Ureter (tissue), 1 donor: ENCODE results near the gene RAB10. TPM values are rescaled to one million over a fixed set of nuclear protein-coding genes. Genes with fewer than 3 reads are reported as not detected.
"Not testable (repeated sequence)": the region's sequence is repeated elsewhere in the genome, so short reads cannot be mapped to it uniquely, and the experiment has no call there.

ENCODE experiments used
- DNase-seq: peaks from one replicate; pipeline ENCODE4 v3.0.0-alpha.2; 2020; ENCODE audit warnings: low spot score
- total RNA-seq: library from RNA; stranded (reverse); gene quantifications from one replicate; pipeline ENCODE4 v1.2.4, GENCODE V29; 2023
- donor health status: DM: yes; HTN: yes; CAD: no.

The RAB10 gene
- 180 TPM for total RNA-seq

DNA sequence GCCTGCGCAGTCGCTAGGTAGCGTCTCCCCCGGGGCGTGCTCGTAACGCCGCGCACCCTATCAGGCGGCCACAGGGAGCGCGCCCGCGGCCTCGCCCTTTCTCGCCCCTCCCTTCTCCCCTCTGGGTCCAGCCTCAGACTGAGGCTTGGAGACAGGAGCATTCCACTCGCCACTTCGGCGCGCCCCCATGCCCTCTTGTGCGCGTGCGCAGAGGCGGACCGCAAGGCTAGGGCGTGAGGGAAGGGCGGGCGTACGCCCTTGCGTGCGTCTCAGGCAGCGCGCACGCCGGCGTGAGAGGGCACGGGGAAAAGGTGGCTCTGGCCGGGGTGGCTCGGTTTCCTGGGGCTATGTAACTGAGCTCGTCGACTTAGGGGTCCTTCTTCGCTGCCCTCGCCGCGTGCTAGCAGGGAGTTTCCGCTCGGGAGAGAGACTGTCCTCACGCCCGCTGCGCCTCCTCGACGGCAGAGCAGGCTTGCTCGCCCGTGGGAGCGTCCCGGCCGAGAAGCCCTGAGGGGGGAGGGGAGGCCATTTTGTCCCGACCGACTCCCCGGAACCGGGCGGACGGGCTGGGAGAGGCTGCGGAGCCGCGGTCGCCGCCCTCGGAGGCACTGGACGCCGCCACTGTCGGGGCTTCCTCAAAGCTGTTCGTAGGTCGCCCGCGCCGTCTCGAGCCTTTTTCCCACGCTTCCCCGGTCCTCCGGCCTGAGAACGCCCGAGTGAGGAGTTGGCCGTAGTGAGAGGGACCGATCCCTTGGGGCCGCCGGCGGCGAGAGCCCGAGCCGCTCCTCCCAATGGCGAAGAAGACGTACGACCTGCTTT, at the start of gene RAB10:
RAB10 (plus strand) TSS at position 267 of the 819 bp plus-strand sequence; CDS start at position 792, 525 bp downstream.
- DNase-seq: peak; percentile 99

DNA sequence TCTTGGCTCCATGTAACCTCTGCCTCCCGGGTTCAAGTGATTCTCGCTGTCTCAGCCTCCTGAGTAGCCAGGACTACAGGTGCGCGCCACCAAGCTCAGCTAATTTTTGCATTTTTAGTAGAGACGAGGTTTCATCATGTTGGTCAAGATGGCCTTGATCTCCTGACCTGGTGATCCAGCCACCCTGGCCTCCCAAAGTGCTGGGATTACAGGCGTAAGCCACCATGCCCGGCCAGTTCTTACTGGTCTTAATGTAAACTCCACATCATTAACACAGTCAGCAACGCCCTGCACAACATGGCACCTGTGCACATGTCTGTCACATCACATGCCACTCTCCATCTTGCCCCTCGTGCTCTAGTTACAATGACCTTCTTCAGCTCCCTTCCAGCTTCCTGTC, 45.8 kb upstream of the RAB10 start:
- DNase-seq: no peak

DNA sequence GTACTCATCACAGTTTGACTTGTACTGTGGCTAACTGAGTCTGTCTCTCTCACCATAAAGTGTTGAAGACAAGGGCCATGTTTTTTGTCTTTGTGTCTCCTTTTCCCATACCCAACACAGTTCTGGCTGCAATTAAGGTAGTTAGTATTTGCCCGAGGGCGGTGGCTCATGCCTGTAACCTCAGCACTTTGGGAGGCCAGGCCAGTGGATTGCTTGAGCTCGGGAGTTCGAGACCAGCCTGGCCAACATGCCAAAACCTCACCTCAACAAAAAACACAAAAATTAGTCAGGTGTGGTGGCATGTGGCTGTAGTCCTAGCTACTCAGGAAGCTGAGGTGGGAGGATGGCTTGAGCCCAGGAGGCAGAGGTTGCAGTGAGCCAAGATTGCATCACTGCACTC, 44.7 kb upstream of the RAB10 start:
- DNase-seq: no peak

DNA sequence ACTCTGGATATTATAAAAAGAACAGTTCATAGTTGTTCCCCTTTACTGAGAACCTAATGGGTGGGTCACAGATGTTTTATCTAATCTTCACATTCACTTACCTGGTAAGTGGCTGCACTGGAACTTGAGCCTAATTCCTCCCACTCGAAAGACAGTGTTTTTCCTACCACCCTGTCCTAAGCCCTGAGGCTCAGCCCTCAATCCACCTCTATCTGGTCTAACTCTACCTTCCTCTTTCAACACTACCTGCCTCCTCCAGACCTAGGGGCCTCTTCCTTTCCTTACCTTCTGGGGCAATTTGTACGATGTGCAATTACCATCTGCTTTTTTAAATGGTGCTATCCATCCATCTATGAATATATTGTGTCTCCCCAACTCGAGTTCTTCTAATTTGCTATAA, 41.9 kb upstream of the RAB10 start:
- no peak for DNase-seq

DNA sequence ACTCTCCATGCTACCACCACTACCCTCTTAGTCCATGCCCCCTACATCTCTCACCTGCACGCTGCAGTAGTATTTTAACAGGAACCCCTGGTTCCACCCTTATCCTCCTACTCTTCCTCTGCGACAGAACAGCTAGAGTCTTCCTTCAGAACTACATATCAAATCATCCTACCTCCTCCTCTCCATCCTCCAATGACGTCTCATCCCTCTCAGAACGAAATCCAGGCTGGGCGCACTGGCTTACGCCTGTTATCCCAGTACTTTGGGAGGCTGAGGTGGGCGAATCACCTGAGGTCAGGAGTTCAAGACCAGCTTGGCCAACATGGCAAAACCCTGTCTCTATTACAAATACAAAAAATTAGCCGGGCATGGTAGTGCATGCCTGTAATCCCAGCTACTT, 41.3 kb upstream of the RAB10 start:
- no peak for DNase-seq

DNA sequence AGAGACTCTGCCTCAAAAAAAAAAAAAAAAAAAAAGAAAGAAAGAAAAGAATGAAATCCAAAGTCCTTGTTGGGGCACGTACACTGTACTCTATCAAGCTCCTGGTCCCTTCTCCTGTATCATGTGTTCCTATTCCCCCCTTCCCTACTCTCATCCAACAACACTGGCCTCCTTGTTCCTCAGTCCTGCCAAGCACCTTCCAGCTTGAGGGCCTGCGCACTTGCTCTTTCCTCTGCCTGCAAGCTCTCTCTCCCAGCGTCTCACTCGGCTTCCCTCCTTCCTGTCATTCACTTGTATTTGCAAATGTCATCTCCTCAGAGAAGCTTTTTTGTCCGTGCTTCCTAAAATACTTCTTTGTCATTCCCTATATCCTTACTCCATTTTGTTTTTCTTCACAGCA, 40.8 kb upstream of the RAB10 start:
- DNase-seq: no peak

DNA sequence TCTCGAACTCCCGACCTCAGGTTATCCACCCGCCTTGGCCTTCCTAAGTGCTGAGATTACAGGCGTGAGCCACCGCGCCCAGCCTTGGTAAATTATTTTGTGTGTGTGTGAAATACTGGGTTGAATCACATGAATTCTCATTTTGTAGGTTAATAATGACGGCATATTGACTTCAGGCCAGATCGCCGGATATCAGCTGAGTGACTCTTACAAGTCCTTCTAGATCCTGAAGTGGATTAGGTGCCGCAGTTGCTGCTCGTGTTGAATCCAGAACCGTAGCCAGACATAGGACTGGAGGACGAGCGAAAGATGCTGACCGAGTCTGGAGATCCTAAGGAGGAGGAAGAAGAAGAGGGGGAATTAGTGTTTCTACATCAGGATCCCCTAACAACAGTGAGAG, 39.4 kb upstream of the RAB10 start:
- DNase-seq: no peak

DNA sequence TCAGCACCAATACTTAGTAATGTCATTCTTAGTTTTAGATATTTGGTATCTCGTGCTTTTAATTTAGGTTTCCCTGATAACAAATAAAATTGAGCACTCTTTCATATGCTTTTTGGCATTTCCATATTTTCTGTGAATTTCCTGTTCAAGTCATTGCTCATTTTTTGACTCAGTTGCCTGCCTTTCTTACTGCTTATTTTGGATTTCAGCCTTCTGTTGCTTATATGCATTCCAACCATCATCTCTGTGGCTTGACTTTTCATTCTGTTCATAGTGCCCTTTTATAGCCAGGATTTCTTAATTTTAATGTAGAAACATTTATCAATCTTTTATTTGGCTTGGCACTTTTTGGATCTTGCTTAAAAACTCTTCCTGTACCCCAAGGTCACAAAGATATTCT, 37.0 kb upstream of the RAB10 start:
- DNase-seq: no peak

DNA sequence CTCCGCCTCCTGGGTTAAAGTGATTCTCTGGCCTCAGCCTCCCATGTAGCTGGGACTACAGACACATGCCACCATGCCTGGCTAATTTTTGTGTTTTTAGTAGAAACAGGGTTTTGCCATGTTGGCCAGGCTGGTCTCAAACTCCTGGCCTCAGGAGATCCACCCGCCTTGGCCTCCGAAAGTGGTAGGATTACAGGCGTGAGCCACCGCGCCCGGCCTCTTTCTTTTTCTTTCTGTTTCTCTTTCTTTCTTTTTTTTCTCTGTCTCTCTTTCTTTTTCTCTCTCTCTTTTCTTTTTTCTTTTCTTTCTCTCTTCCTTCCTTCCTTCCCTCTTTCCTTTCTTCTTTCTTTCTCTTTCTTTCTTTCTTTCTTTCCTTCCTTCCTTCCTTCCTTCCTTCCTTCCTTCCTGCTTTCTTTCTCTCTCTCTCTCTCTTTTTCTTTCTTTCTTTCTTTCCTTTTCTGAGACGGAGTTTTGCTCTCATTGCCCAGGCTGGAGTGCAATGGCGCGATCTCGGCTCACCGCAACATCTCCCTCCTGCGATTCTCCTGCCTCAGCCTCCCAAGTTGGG, 35.0 kb upstream of the RAB10 start:
- not testable (repeated sequence) for DNase-seq

DNA sequence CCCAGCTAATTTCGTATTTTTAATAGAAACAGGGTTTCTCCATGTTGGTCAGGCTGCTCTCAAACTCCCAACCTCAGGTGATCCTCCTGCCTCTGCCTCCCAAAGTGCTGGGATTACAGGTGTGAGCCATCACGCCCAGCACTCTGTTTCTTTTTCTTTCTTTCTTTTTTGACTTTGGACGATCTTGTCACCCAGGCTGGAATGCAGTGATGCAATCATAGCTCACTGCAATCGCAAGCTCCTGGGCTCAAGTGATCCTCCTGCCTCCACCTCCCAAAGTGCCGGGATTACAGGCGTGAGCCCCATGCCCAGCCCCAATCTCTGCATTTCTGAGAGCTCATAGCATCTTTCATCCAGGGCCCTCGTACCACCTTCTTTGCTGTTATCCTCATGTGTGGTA, 34.5 kb upstream of the RAB10 start:
- not testable (repeated sequence) for DNase-seq

DNA sequence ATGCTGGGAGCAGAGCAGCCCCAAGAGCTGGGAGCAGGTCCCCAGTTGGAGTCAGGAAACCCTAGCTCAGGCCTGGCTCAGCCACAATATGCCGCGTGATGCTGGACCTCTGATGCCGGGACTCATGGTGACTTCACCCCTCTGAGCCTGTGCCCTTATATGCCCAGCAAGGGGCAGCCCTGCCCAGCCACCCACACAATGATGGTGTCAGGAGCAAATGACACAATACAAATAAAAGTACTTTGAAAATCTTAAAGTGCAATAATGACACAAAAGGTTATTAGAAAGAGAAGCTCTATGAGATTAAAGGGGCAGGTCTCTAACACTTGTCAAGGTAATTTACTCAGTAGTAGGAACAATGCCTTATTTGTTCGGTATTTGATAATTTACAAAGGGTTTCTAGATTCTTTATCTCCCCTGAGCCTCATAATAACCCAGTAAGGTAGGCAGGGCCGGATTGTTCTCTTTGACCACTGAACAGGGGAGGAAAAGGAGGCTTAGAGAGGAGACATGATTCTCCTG, 33.3 kb upstream of the RAB10 start:
- no peak for DNase-seq

DNA sequence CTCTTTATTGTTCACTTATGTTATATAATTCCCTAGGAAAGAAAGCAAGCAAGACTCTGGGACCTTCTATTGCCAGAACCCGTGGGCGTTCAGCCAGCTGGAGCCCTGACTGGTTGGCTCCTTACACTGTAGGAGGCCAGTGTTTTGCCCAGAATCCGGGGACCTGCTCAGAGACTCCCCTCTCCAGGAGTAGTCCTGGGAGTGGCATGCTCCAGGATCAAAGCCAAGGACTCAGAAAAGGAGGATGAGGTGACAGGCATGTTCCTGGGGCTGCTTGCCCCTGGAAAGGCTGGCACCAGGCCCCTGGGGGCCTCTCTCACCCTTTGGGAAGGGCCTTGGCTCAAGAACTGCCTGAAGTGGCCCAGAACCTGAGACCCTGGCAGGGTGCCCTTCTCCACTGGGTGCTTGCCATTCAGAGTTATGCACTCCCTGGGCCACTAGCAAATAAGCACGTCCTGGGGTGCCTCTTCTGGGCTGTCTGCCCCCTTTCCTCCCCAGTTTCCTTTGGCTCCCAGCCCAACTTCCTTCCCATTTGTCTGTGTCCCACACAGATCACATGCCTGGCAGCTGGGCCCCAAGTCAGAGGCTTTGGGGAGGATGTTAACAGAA, 32.0 kb upstream of the RAB10 start:
- peak; percentile 76 for DNase-seq

DNA sequence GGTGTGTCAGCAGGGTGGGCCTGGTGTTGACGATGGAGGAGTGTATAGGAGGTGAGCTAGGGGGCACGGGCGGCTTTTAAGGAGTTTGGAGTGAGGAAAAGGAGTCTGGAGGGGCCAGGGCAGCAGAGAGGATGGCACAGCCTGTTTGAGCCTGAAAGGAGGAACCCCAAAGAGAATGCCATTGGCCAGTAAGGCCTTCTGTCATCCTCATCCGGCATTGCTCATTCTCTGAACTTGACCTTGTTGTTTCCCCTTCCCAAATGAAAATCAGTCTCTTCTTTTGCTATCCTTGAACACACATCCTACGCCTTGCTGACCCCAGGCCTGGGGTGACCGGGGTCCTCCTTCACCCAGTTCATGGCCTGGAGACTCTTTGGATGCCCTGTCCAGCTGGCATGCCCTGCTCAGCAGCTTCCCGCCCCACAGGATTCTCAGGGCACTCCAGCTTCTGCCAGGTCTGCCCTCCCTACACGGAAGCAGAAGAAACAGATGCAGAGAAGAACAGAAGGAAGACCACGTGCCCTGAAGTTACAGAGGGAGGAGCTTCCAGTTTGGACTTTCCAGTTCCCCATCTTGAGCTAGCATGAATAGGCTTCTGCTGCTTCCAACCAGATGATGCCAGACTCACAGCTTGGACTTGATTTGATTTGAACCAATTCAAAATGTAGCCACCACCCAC, 31.1 kb upstream of the RAB10 start:
- DNase-seq: peak; percentile 64

DNA sequence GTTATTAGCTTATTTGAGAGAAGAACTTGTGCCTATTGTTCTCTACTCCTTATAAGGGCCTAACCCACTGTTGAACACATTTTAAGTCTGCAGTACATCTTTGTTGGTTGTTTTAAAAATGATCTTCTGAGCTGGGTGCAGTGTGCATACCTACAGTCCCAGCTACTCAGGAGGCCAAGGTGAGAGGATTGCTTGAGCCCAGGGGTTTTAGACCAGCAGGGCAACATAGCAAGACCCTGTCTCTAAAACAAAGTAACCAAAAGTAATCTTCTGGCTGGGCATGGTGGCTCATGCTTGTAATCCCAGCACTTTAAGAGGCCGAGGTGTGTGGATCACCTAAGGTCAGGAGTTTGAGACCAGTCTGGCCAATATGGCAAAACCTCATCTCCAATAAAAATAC, 25.8 kb upstream of the RAB10 start:
- DNase-seq: no peak

DNA sequence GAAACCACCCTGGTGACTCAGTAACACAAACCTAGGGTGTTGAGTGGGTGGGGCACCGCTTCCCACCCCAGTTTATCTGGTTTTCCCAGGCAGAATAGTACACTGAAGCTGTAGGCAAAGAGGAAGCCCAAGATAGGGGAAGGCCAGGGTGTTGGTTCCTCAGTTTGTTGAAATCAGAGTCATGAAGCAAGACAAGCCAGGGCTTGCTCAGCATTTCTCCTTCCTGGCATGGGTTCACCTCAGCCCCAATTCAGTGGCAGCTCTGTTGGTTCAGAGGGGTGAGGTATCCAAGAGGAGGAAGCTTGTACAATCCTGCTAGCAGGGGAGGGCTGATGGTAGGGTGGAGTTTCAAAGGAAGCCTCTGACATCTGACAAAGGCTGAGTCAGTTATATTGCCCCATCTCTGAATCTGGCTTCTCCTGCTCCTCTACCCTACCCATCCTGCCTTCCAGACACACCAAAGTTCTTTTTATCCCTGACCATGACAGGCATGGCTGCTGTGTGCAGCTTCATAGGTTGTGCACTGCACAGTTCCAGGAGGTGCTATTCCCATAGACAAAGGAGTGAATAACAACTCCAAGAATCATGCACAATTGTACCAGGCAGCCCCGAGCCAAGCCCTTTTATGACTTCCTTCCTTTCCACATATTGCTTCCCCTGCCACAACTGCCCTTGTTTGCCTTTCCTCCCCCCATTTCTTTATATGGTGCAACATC, 24.9 kb upstream of the RAB10 start:
- DNase-seq: peak; percentile 91

DNA sequence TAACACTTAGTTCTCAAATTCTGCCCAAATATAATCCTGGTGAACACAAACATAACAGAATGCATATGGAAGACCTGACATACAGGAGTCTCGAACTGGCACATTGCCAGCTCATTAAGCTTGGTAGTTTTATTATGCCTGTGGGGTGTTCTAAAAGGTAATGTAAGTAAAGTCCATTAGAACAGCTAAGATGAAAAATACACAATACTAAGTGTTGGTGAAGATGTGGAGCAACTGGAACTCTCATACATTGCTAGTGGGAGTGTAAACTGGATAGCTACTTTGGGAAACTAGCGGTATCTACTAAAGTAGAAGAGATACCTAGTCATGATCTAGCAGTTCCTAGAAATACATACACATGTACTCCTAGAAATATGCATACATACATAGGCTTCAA, 24.3 kb upstream of the RAB10 start:
- no peak for DNase-seq

DNA sequence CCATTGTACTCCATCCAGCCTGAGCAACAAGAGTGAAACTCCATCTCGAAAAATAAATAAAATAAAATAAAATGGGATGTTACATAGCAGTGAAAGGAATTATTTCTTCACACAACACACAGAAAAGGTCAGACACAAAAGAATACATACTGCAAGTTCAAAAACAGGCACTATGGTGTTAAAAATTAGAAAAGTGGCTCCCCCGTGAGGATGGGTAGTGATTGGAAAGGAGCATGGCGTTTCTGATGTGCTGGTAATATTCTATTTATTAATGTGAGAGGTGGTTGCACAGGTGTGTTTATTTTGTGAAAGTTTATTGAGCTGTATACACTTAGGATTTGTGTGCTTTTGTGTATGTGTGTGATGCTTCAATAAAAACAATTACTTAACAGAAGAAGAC, 22.9 kb upstream of the RAB10 start:
- DNase-seq: no peak

DNA sequence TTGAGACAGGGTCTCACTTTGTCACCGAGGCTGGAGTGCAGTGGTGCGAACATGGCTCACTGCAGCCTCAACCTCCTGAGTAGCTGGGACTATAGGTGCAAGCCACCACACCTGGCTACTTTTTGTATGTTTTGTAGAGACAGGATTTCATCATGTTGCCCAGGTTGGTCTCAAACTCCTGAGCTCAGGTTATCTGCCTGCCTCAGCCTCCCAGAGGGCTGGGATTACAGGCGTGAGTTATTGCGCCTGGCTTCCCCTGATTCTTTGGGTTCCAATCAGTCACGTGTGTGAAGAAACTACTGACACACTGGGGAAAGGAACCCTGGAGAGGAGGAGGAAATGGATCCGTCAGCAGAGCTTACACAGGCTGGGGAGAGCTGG, 22.3 kb upstream of the RAB10 start:
- DNase-seq: peak; percentile 50

DNA sequence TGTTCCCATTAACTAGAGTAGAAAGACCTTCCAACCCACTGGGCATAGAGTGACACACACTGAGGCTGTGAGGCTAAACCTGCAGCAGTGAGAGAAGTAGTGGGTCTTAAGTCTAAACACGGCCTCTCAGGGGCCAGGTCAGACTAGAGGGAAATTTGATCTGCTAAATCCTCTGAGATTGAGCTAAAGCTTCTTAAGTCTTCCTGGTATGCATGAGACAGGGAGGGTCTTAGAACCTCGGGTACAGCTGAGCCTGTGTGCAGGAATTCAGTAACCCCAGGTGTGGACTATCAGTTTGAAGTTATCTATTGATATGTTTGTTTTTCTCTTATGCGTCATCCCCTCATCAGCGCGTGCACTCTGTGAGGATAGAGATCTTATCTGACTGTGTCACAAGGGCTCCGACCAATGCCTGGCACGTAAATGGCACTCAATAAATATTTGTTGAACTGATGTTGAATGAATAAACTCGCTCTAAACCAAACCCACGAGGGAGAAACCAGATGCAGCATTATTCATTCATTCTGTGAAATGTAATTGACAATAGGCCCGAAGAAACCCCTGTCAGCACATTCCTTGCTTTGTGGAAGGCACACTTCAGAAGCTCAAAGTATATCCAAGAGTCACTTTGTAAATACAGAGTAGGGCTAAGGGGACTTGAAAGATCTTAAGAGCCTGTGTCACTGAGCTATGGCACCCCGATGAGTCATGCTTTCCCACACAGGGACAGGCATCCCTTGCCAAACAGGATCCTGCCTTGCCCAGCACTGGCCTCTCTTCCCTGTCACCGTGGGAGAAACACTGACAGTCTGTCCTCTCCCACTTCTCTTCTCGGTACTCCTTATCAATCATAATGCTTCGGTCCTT, 21.7 kb upstream of the RAB10 start:
- peak; percentile 75 for DNase-seq

DNA sequence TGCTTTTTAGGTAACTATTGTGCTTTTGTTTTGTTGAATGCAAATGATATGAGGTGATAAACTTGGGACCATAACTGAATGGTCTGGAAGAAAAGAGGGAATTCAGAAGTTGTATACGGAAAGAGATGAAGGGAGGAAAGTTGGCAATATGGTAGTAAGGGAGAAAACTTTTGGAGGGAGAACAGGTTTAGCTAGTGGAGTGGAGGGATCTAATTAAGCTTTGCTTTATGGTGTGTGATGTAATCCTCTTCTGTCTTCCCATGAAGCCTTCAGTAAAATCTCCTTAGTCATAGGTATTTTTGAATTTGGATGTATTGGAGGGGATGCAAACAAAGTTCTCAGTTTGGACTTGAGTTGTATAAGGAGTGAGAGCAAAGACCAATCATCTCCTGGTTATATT, 20.2 kb upstream of the RAB10 start:
- DNase-seq: no peak
